ENCODE measurements around the gene FMN1. TPM values are rescaled to one million over a fixed set of nuclear protein-coding genes. Genes with fewer than 3 reads are reported as not detected.
A peak's percentile ranks its signal among the peaks of the same experiment; 100 is the strongest.

The FMN1 gene
- total RNA-seq, 1 experiment from 2014 or later: 3.9 TPM

GRCh38 chr15:32718821-32719716 lies 475.4 kb downstream of the FMN1 start:
- Histone ChIP-seq H3K36me3 (ENCODE audit: control insufficient read depth, insufficient read depth, low read length) (no peaks in the 10 kb centered on the region), H3K27ac (ENCODE audit: low read length) (no peak overlapping the region), H3K4me3 (ENCODE audit: low read depth in 2 of 2, low read length in 2 of 2) (peak overlapping the region; percentile 36 to 38), H3K27me3 (ENCODE audit: control insufficient read depth, insufficient read depth, low read length) (peaks cover 35% of the 10 kb centered on the region), H3K9me3 (ENCODE audit: control insufficient read depth, insufficient read depth, low read depth, low read length) (no peaks in the 10 kb centered on the region), H3K4me1 (ENCODE audit: control insufficient read depth, insufficient read depth, low read length) (no peaks in the 10 kb centered on the region)
- no peak for TF ChIP-seq CTCF (IDR thresholded peaks at IDR 0.05)
- no peak for TF ChIP-seq POLR2AphosphoS5 (IDR thresholded peaks at IDR 0.05; ENCODE audit: low read depth, low read length)
- no peak for TF ChIP-seq SIN3A (IDR thresholded peaks at IDR 0.05; ENCODE audit: borderline replicate concordance, insufficient read depth, low read depth, low read length)
- TF ChIP-seq TCF7L2 (IDR thresholded peaks at IDR 0.05; ENCODE audit: low read depth, low read length): no peak
- no peak for TF ChIP-seq REST (IDR thresholded peaks at IDR 0.05; ENCODE audit: insufficient read depth in 1 of 2, low read depth in 2 of 2, low read length in 1 of 2)
- DNase-seq (ENCODE audit: low read depth, low spot score) (no peak), ATAC-seq (peak; percentile 69)
- intact Hi-C loops (cut with micrococcal nuclease; ENCODE audit: unreplicated experiment): no loop called here
- no TSS peak for BruUV-seq (replicated peaks)
- ChIA-PET POLR2A (no interaction called here), CTCF (no interaction called here)
- in situ Hi-C loops (cut with HindIII; ENCODE audit: low pct_unique_long_range_greater_than_20kb, low sequenced_read_pairs): no loop called here

- no peaks in the 10 kb centered on the region for H3K4me1 ChIP-seq (ENCODE audit: control insufficient read depth, insufficient read depth, low read length)
- H3K36me3 ChIP-seq (ENCODE audit: control insufficient read depth, insufficient read depth, low read length): no peaks in the 10 kb centered on the region
- no peak for TF ChIP-seq REST (IDR thresholded peaks at IDR 0.05; ENCODE audit: insufficient read depth in 1 of 2, low read depth in 2 of 2, low read length in 1 of 2)
- TF ChIP-seq SIN3A (IDR thresholded peaks at IDR 0.05; ENCODE audit: borderline replicate concordance, insufficient read depth, low read depth, low read length): no peak
- TF ChIP-seq POLR2AphosphoS5 (IDR thresholded peaks at IDR 0.05; ENCODE audit: low read depth, low read length): no peak
- no peak for TF ChIP-seq CTCF (IDR thresholded peaks at IDR 0.05)
- TF ChIP-seq TCF7L2 (IDR thresholded peaks at IDR 0.05; ENCODE audit: low read depth, low read length): no peak
- no peak overlapping the region for H3K27ac ChIP-seq (ENCODE audit: low read length)
- CTCF ChIA-PET: no interaction called here
- H3K4me3 ChIP-seq (ENCODE audit: low read depth in 2 of 2, low read length in 2 of 2): peak overlapping the region; percentile 36 to 38
- DNase-seq (ENCODE audit: low read depth, low spot score) (no peak), ATAC-seq (peak; percentile 44; the same call in 1 of the 2 replicates)
- H3K27me3 ChIP-seq (ENCODE audit: control insufficient read depth, insufficient read depth, low read length): peaks cover 41% of the 10 kb centered on the region
- in situ Hi-C loops (cut with HindIII; ENCODE audit: low pct_unique_long_range_greater_than_20kb, low sequenced_read_pairs) (no loop called here), intact Hi-C loops (cut with micrococcal nuclease; ENCODE audit: unreplicated experiment) (no loop called here)
- BruUV-seq (replicated peaks): no TSS peak
- POLR2A ChIA-PET: no interaction called here
- no peaks in the 10 kb centered on the region for H3K9me3 ChIP-seq (ENCODE audit: control insufficient read depth, insufficient read depth, low read depth, low read length)
These were observed 476.2 kb downstream of the FMN1 start for GRCh38 chr15:32718227-32718820.
